GM12873 (cell line): ENCODE data around the gene FBXL17.

Experiments used
- TF ChIP-seq, protein P1 (sequence below): IDR thresholded peaks from 2 replicates; pipeline ENCODE4 v1.5.1; 2012; ENCODE audit warnings: low read depth, mild to moderate bottlenecking, moderate library complexity, low read length, control low read depth; ENCODE audit not compliant: insufficient read depth; ENCODE audit errors: missing control alignments

Gene FBXL17

DNA sequence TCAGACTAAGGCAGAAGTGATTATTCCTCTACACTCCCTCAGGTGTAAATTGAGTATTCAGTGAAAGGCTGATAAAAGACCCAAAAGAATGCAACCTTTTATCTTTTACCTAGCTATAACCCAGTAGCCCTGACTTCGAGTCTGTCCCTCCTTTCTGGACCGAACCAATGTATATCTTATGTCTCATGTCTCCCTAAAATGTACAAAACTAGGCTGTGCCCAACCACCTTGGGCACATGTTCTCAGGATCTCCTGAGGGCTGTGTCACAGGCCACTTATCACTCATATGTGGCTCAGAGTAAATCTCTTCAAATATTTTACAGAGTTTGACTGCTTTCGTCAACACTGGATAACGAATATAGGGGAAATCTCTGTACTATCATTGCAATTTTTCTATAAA lies 12.7 kb downstream of the FBXL17 start:
- TF ChIP-seq, protein P1, sequence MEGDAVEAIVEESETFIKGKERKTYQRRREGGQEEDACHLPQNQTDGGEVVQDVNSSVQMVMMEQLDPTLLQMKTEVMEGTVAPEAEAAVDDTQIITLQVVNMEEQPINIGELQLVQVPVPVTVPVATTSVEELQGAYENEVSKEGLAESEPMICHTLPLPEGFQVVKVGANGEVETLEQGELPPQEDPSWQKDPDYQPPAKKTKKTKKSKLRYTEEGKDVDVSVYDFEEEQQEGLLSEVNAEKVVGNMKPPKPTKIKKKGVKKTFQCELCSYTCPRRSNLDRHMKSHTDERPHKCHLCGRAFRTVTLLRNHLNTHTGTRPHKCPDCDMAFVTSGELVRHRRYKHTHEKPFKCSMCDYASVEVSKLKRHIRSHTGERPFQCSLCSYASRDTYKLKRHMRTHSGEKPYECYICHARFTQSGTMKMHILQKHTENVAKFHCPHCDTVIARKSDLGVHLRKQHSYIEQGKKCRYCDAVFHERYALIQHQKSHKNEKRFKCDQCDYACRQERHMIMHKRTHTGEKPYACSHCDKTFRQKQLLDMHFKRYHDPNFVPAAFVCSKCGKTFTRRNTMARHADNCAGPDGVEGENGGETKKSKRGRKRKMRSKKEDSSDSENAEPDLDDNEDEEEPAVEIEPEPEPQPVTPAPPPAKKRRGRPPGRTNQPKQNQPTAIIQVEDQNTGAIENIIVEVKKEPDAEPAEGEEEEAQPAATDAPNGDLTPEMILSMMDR = no peak

- TF ChIP-seq, protein P1 = no peak
These were observed 14.1 kb downstream of the FBXL17 start for GRCh38 chr5:108367679-108368334.

DNA sequence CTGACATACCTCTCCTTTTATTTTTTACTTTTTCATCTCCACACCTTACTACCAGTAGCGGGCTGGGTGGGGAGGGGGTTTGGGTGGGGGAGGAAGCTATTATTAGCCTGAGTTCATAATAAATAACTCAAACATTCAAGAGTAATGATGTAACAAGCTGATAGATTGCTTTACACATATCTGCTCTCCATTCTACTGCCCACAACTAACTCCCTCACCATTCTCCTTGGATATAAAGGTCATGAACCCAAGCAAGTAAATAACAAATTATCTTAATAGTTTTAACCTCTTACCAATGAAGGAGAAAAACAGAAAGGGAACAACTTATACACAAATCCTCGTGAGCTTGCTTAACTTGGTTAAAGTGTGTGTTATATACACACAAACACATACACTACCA lies 15.4 kb downstream of the FBXL17 start:
- TF ChIP-seq, protein P1 = no peak

DNA sequence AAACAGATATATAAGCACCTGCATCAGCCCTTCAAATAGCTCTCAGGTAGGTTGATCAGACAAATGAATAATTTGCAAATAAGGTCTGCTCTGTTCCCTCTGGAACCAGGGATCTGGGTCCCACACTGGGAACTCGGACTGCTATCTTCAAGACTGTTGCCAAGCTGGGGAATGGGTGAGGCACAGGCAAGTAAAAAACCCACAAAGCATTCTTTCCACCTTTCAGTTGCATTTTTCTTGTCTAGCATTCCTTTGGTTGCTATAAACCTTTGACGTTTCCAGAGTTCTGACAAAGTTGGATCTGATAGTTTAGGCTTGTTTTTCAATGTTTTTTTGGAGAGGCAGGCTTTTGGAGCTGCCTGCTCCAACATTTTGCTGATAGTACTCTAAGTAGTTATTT lies 20.1 kb downstream of the FBXL17 start:
- TF ChIP-seq, protein P1 = no peak

DNA sequence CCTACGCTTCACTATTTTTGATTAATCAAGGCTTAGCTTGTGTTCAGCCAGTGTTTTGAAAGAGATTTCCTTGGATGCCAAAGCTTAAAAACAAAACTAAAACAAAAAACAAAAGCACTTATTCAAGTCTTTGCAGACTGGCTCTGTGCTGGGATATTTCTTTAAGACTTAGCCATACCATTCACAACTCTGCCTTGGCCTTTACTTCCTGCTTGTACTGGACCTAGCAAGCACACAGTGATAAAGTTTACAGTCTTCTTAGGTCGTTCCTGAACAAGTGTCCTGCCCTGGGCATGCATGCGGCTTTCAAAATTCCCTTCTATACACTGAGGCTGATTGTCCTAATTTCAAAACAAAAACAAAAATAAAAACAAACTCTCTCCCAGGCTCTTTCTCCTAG lies 20.7 kb downstream of the FBXL17 start:
- TF ChIP-seq, protein P1 = no peak

DNA sequence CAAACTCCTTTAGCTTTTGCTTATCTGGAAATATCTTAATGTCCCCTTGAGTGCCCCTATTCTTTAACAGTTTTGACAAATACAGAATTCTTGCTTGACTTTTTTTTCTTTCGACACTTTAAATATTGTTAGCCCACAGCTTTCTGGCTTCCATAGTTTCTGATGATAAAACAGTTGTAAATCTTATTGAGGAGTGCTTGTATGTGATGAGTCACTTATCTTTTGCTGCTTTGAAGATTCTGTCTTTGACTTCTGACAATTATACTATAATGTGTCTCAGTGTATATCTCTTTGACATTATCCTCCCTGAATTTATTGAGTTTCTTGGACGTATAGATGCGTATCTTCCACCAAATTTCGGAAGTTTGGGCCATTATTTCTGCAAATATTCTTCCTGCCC lies 21.6 kb downstream of the FBXL17 start:
- TF ChIP-seq, protein P1 = no peak

DNA sequence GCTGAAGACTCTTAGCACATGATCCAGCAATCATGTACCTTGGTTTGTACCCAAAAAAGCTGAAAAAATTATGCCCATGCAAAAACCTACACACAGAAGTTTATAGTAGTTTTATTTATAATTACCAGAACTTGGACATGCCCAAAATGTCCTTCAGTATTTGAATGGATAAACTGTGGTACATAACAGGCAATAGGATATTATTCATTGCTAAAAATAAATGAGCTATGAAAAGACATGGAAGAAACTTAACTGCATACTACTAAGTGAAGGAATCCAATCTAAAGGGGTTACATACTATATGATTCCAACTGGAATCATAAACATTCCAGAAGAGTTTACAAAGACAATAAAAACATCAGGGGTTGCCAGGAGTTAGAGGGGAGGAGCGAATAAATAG lies 25.6 kb downstream of the FBXL17 start:
- TF ChIP-seq, protein P1 = no peak
